Daoy (cell line): ENCODE results near the gene USP26. TPM values are rescaled to one million over a fixed set of nuclear protein-coding genes. Genes with fewer than 3 reads are reported as not detected.
"Not testable (repeated sequence)": the region's sequence is repeated elsewhere in the genome, so short reads cannot be mapped to it uniquely, and the experiment has no call there.

Experiments used
- DNase-seq: peaks from one replicate; pipeline ENCODE4 v3.0.0-alpha.2; 2015; ENCODE audit warnings: low read depth
- total RNA-seq: library from RNA; depleted of rRNA; stranded (reverse); fragments of >200 nt; shearing (Covaris generic); gene quantifications from 2 replicates; pipeline ENCODE4 v1.2.3, GENCODE V29; 2014; rRNA removed

Gene USP26
- not detected in 2 replicates for total RNA-seq

GRCh38 chrX:133097031-133097430, at the start of gene USP26:
TSS of gene USP26 (minus strand) at chrX:133097109. CDS start at chrX:133028220, 68,889 bp downstream.
- DNase-seq: no peak

GRCh38 chrX:133134282-133134681, 37.4 kb upstream of the USP26 start:
- DNase-seq: no peak

- no peak for DNase-seq
These were observed 23.5 kb upstream of the USP26 start for GRCh38 chrX:133120406-133120805.

GRCh38 chrX:133094098-133094731, 2.7 kb downstream of the USP26 start:
- DNase-seq: no peak

GRCh38 chrX:133090236-133090809, 6.6 kb downstream of the USP26 start:
- DNase-seq: no peak

- DNase-seq: no peak
These were observed 7.5 kb downstream of the USP26 start for GRCh38 chrX:133089411-133089810.

- DNase-seq: peak; percentile 6
These were observed 11.1 kb downstream of the USP26 start for GRCh38 chrX:133085785-133086184.

GRCh38 chrX:133085056-133085455, 11.9 kb downstream of the USP26 start:
- not testable (repeated sequence) for DNase-seq

GRCh38 chrX:133083899-133084298, 13.0 kb downstream of the USP26 start:
- no peak for DNase-seq

GRCh38 chrX:133081990-133082389, 14.9 kb downstream of the USP26 start:
- DNase-seq: no peak

GRCh38 chrX:133077856-133078255, 19.1 kb downstream of the USP26 start:
- DNase-seq: not testable (repeated sequence)

GRCh38 chrX:133072566-133072965, 24.3 kb downstream of the USP26 start:
- no peak for DNase-seq

- no peak for DNase-seq
These were observed 28.4 kb downstream of the USP26 start for GRCh38 chrX:133068461-133068860.

- DNase-seq: peak; percentile 10
These were observed 40.6 kb downstream of the USP26 start for GRCh38 chrX:133056341-133056740.

GRCh38 chrX:133054761-133055405, 42.0 kb downstream of the USP26 start:
- no peak for DNase-seq

GRCh38 chrX:133053861-133054598, 42.9 kb downstream of the USP26 start:
- peak; percentile 20 for DNase-seq

GRCh38 chrX:133048751-133049150, 48.2 kb downstream of the USP26 start:
- DNase-seq: no peak

GRCh38 chrX:133046601-133047000, 50.3 kb downstream of the USP26 start:
- no peak for DNase-seq

GRCh38 chrX:133045986-133046385, 50.9 kb downstream of the USP26 start:
- no peak for DNase-seq

GRCh38 chrX:133044145-133044786, 52.6 kb downstream of the USP26 start:
- DNase-seq: not testable (repeated sequence)

GRCh38 chrX:133042260-133042659, 54.6 kb downstream of the USP26 start:
- no peak for DNase-seq

- DNase-seq: no peak
These were observed 63.9 kb downstream of the USP26 start for GRCh38 chrX:133033010-133033409.
